Neural progenitor cell (in vitro differentiated cells): ENCODE results near the gene CFAP61. TPM values are rescaled to one million over a fixed set of nuclear protein-coding genes. Genes with fewer than 3 reads are reported as not detected.

Experiments
- DNase-seq: peaks from one replicate; pipeline ENCODE4 v3.0.0-alpha.2; 2016; ENCODE audit warnings: low spot score
- H2AFZ ChIP-seq: fragments of 200-600 bp; sonication (generic); replicated peaks from 2 replicates; pipeline ENCODE4 v1.6.1; 2016; ENCODE audit warnings: antibody characterized with exemption
- H3F3A ChIP-seq: fragments of 200-600 bp; sonication (generic); 2 replicates; pipeline ENCODE4 v1.6.1; 2016; ENCODE audit warnings: antibody characterized with exemption, low read depth
- H3K27ac ChIP-seq: fragments of 200-600 bp; sonication (generic); 2 replicates; pipeline ENCODE4 v1.5.1; 2016; ENCODE audit warnings: mild to moderate bottlenecking
- H3K27me3 ChIP-seq: fragments of 200-600 bp; sonication (generic); 2 replicates; pipeline ENCODE4 v1.6.1; 2016; ENCODE audit warnings: mild to moderate bottlenecking, moderate library complexity
- H3K36me3 ChIP-seq: fragments of 200-600 bp; sonication (generic); 2 replicates; pipeline ENCODE4 v1.5.1; 2016
- H3K4me1 ChIP-seq: fragments of 200-600 bp; sonication (generic); 2 replicates; pipeline ENCODE4 v1.6.1; 2016; ENCODE audit warnings: mixed run types
- H3K4me2 ChIP-seq: fragments of 200-600 bp; sonication (generic); 2 replicates; pipeline ENCODE4 v1.6.1; 2016
- H3K4me3 ChIP-seq: fragments of 200-600 bp; sonication (generic); 2 replicates; pipeline ENCODE4 v1.5.1; 2016
- H3K79me2 ChIP-seq: fragments of 200-600 bp; sonication (generic); 2 replicates; pipeline ENCODE4 v1.6.1; 2016; ENCODE audit warnings: low read depth
- H3K9ac ChIP-seq: fragments of 200-600 bp; sonication (generic); 2 replicates; pipeline ENCODE4 v1.6.1; 2016
- H3K9me3 ChIP-seq: fragments of 200-600 bp; sonication (generic); 2 replicates; pipeline ENCODE4 v1.5.1; 2016; ENCODE audit warnings: low read depth
- H4K20me1 ChIP-seq: fragments of 200-600 bp; sonication (generic); 2 replicates; pipeline ENCODE4 v1.6.1; 2016; ENCODE audit warnings: low read depth
- H3K27ac Mint-ChIP-seq: 3 replicates; pipeline ENCODE4 v1.8.0; 2021; ENCODE audit warnings: mixed read lengths
- H3K27me3 Mint-ChIP-seq: 2 replicates; pipeline ENCODE4 v1.8.0; 2022; ENCODE audit warnings: low read depth, mild to moderate bottlenecking, inconsistent platforms, moderate library complexity, mixed read lengths; ENCODE audit not compliant: insufficient read depth
- H3K36me3 Mint-ChIP-seq: 3 replicates; pipeline ENCODE4 v1.8.0; 2021; ENCODE audit warnings: mixed read lengths
- H3K4me1 Mint-ChIP-seq: 3 replicates; pipeline ENCODE4 v1.8.0; 2021; ENCODE audit warnings: mixed read lengths
- H3K4me3 Mint-ChIP-seq: 3 replicates; pipeline ENCODE4 v1.8.0; 2021; ENCODE audit warnings: mild to moderate bottlenecking, moderate library complexity, mixed read lengths
- H3K9me3 Mint-ChIP-seq: 3 replicates; pipeline ENCODE4 v1.8.0; 2020; ENCODE audit warnings: mixed read lengths
- EZH2 ChIP-seq: fragments of 200-600 bp; sonication (generic); IDR thresholded peaks from 2 replicates; pipeline ENCODE4 v1.6.1; 2017; ENCODE audit warnings: antibody characterized with exemption, mild to moderate bottlenecking, moderate library complexity
- EZH2phosphoT487 ChIP-seq: fragments of 200-600 bp; sonication (generic); IDR thresholded peaks from 2 replicates; pipeline ENCODE4 v1.6.1; 2017; ENCODE audit warnings: antibody characterized with exemption
- total RNA-seq: library from RNA; depleted of rRNA; stranded (reverse); fragments of >200 nt; gene quantifications from 2 replicates; pipeline ENCODE4 v1.2.3, GENCODE V29; 2015; ENCODE audit warnings: low replicate concordance
- TF ChIP-seq, protein P1 (sequence below): fragments of 200-600 bp; sonication (generic); IDR thresholded peaks from 2 replicates; pipeline ENCODE4 v1.5.1; 2017; ENCODE audit warnings: antibody characterized with exemption, mild to moderate bottlenecking

CFAP61 gene
- total RNA-seq, 1 donor from 2014 or later, result not detected

DNA sequence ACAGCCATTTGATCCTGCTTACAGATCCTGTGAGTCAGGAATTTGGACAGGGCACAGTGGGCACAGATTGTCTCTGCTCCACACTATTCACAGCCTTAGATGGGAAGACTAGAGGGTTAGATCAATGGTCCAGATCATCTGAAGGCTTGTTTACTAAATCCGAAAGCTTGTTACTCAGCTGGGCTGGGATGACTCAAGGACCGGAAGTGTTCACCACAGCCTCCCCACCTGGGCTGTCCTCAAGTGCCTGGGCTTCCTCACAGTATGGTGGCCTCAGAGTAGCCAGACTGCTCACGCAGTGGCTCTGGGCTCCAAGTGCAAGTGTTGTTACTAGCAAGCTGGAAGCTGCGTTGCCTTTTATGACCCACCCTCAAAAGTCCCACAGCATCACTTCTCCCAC, 240.1 kb downstream of the CFAP61 start:
- Mint-ChIP-seq H3K36me3 (no peaks in the 10 kb centered on the region), H3K27ac (no peak overlapping the region)

DNA sequence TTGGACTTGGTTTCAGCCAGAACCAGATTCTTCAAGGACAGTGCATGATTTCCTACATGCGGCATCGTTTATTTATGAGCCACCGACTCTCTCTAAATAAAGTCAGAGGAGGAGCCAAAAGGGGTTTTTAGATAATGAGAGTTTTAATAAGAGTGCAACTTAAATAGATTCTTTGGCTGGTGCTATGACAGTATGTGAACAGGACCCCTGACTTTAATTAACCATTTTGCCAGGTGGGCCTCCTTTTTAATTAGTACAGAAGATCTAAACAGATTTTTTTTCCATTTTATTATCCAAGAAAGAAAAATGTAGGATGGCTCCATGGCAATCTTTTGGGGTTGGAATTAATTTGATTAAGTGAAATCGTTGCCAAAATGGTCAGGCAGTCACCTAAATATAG, 240.8 kb downstream of the CFAP61 start:
- Mint-ChIP-seq H3K9me3 (no peaks in the 10 kb centered on the region), H3K36me3 (no peaks in the 10 kb centered on the region), H3K4me3 (no peak overlapping the region), H3K4me1 (peaks cover 11% of the 10 kb centered on the region), H3K27ac (no peak overlapping the region), H3K27me3 (peaks cover 8% of the 10 kb centered on the region)
- TF ChIP-seq, protein P1, sequence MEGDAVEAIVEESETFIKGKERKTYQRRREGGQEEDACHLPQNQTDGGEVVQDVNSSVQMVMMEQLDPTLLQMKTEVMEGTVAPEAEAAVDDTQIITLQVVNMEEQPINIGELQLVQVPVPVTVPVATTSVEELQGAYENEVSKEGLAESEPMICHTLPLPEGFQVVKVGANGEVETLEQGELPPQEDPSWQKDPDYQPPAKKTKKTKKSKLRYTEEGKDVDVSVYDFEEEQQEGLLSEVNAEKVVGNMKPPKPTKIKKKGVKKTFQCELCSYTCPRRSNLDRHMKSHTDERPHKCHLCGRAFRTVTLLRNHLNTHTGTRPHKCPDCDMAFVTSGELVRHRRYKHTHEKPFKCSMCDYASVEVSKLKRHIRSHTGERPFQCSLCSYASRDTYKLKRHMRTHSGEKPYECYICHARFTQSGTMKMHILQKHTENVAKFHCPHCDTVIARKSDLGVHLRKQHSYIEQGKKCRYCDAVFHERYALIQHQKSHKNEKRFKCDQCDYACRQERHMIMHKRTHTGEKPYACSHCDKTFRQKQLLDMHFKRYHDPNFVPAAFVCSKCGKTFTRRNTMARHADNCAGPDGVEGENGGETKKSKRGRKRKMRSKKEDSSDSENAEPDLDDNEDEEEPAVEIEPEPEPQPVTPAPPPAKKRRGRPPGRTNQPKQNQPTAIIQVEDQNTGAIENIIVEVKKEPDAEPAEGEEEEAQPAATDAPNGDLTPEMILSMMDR, result no peak
- TF ChIP-seq EZH2phosphoT487 (no peak), EZH2 (no peak)
- H3K27ac ChIP-seq, result no peak overlapping the region
- no peaks in the 10 kb centered on the region for H3F3A ChIP-seq
- H3K9me3 ChIP-seq, result no peaks in the 10 kb centered on the region
- no peaks in the 10 kb centered on the region for H3K27me3 ChIP-seq
- no peaks in the 10 kb centered on the region for H3K79me2 ChIP-seq
- no peak overlapping the region for H3K9ac ChIP-seq
- no peak for DNase-seq
- H3K4me1 ChIP-seq, result no peaks in the 10 kb centered on the region
- H3K4me3 ChIP-seq, result no peak overlapping the region
- H3K4me2 ChIP-seq, result no peak overlapping the region
- no peak overlapping the region for H2AFZ ChIP-seq
- H4K20me1 ChIP-seq, result no peaks in the 10 kb centered on the region
- H3K36me3 ChIP-seq, result no peaks in the 10 kb centered on the region

More for the DNA sequence above, 240.1 kb downstream of the CFAP61 start:
- H3K9me3 ChIP-seq, result no peaks in the 10 kb centered on the region
- Mint-ChIP-seq H3K27me3 (peaks cover 8% of the 10 kb centered on the region), H3K4me3 (no peak overlapping the region), H3K9me3 (no peaks in the 10 kb centered on the region), H3K4me1 (peaks cover 5% of the 10 kb centered on the region)
- no peak overlapping the region for H3K27ac ChIP-seq
- TF ChIP-seq, protein P1, result no peak
- TF ChIP-seq EZH2 (no peak), EZH2phosphoT487 (no peak)
- no peak overlapping the region for H2AFZ ChIP-seq
- H3F3A ChIP-seq, result no peaks in the 10 kb centered on the region
- no peak for DNase-seq
- H3K4me1 ChIP-seq, result no peaks in the 10 kb centered on the region
- no peaks in the 10 kb centered on the region for H3K79me2 ChIP-seq
- H3K4me3 ChIP-seq, result no peak overlapping the region
- no peak overlapping the region for H3K9ac ChIP-seq
- no peaks in the 10 kb centered on the region for H4K20me1 ChIP-seq
- no peaks in the 10 kb centered on the region for H3K36me3 ChIP-seq
- H3K27me3 ChIP-seq, result no peaks in the 10 kb centered on the region
- no peak overlapping the region for H3K4me2 ChIP-seq

DNA sequence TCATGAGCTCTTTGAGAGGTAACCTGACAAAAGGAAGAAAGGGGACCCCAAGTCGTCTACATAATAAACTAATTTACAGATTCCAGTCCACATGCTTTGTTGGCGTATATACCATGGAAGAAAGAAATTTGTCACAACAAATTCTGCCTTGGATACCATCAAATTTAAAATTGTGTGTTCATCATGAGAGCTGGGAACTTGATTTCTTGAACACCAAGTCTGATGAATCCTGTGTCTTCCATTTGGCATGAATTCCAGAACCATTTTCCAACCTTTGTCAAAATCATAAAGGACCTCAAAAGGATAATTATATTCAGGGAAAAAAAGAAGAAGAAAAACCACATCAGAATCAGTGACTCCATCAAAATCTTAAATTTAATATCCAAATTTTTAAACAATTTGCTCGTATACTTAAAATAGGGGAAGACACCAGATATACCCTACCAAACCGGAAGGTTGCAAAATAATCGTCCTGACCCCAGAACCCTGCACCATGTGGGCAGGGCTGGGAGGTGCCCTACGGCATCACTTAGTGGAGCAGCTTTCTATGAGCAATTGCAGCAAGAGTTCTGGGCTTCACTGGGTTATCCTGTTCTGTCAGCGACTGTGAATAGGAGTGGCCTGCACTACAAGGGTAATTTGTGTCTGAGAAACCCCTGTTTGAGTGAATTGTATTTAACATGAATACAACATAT, 241.5 kb downstream of the CFAP61 start:
- Histone ChIP-seq H2AFZ (no peak overlapping the region), H3F3A (no peaks in the 10 kb centered on the region), H3K4me3 (no peak overlapping the region), H3K27ac (no peak overlapping the region), H3K9ac (no peak overlapping the region), H3K27me3 (no peaks in the 10 kb centered on the region), H3K79me2 (no peaks in the 10 kb centered on the region), H3K4me2 (no peak overlapping the region), H3K36me3 (no peaks in the 10 kb centered on the region), H3K4me1 (no peaks in the 10 kb centered on the region), H4K20me1 (no peaks in the 10 kb centered on the region), H3K9me3 (no peaks in the 10 kb centered on the region)
- TF ChIP-seq, protein P1, result no peak
- TF ChIP-seq EZH2 (no peak), EZH2phosphoT487 (no peak)
- H3K9me3 Mint-ChIP-seq, result no peaks in the 10 kb centered on the region
- no peak overlapping the region for H3K27ac Mint-ChIP-seq
- H3K36me3 Mint-ChIP-seq, result no peaks in the 10 kb centered on the region
- H3K4me3 Mint-ChIP-seq, result no peak overlapping the region
- no peak for DNase-seq
- H3K4me1 Mint-ChIP-seq, result peaks cover 11% of the 10 kb centered on the region
- H3K27me3 Mint-ChIP-seq, result peaks cover 8% of the 10 kb centered on the region
